Stimulated activated CD4-positive, alpha-beta T cell treated with anti-CD3 and anti-CD28 coated beads, Interleukin-1b, Interleukin-23, amount 100 ng/mL, for 1 hour (primary cell): ENCODE measurements around the gene BAIAP3.

Experiments used
- DNase-seq, 2 donors: peaks; one replicate each; pipeline ENCODE4 v3.0.0-alpha.2; 2020; ENCODE audit warnings: low read depth in 2 of 2

Gene BAIAP3

DNA sequence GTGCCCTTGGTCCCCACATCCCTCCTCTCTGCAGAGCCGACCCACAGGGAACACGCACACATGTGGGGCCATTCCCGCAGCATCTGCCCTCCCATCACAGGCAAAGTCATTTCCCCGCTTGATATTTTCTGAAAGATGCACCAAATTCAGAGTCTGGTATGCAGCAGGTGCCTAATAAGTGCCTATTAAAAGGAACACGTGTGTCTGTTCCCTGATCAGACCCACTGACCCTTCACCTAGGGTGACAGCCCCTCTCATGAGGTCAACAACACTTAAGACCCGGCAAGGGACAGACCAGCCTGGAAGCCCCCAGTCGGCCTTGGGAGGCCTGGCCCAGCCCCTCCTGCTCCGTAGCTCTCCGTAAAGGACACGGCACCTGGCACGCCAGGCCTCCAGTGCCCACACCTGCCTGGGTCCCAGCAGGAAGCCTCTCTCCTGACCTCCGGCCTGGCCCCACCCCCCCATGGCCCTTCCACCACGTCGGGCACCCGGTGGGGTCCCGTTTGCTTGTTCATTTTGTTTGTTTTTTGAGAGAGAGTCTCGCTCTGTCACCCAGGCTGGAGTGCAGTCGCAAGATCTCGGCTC lies 61.0 kb downstream of the BAIAP3 start:
- DNase-seq: no peak

DNA sequence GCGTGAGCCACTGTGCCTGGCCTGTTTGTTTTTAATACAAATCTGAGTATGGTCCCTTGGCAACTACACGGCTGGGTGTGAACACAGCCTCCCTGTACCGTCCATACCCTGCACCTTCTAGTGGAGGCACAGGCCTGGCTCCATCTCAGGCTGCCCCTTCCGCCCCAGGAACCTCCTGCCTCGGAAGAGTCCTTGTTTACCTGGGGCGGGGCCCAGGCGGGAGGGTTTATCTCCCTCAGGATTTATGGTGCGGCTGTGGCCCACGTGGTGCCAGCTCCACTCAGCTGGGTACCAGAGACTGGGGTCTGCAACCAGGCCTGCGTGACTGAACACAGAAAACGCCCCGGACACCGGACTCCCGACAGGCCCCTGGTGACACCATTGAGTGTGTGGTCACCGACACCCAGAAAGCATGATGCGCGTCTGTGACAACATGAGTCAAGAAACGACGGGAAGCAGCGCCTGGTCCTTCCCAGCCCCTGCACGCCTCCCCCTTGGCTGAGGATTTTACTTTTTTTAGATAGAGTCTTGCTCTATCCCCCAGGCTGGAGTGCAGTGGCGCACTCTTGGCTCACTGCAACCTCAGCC lies 62.1 kb downstream of the BAIAP3 start:
- no peak for DNase-seq

DNA sequence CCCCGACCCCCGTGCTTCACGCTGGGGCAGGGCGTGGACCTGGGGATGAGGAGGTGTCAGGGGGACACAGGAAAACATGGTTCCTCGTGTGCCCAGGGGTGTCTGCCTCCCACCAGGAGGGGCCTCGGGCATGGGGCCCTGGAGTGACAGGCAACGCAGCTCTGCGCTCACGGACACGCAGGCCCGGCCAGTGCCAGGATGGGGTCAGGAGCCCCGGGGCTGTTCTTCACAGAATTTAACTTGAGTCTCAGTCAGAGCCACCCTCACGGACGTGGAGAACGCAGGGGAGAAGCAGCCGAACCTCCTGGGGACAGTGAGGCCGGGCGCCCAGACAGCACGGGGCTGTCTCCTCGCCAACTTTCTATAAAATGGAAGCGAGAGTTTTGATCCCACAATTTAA lies 64.3 kb downstream of the BAIAP3 start:
- no peak for DNase-seq

DNA sequence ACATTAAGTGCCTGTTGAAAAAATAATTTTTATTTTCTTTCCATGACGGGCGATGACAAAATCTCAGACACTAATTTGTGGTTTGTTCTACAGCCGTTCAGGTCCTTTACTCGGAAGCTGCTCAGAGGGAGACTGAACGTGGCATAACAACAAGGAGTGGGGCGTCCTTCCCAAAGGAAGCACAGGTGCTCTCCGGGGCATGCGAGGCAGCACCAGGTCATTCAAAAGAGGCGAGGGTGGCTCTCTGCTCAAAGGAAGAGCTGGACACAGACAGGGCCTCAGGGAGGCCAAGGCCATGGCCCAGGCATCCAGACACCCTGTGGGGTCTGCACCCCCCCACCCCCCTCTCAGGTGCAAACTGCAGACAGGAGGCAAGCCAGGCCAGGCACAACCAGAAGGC lies 64.9 kb downstream of the BAIAP3 start:
- DNase-seq: no peak
